NT2/D1 (cell line): ENCODE results near the gene WNK2.

Experiments
- SUZ12 ChIP-seq: IDR thresholded peaks from 2 replicates; pipeline ENCODE4 v1.6.1; 2011; ENCODE audit not compliant: insufficient read length, insufficient read depth; ENCODE audit errors: extremely low read depth
- YY1 ChIP-seq: IDR thresholded peaks from 2 replicates; pipeline ENCODE4 v1.6.1; 2011; ENCODE audit not compliant: insufficient read length, insufficient read depth

DNA sequence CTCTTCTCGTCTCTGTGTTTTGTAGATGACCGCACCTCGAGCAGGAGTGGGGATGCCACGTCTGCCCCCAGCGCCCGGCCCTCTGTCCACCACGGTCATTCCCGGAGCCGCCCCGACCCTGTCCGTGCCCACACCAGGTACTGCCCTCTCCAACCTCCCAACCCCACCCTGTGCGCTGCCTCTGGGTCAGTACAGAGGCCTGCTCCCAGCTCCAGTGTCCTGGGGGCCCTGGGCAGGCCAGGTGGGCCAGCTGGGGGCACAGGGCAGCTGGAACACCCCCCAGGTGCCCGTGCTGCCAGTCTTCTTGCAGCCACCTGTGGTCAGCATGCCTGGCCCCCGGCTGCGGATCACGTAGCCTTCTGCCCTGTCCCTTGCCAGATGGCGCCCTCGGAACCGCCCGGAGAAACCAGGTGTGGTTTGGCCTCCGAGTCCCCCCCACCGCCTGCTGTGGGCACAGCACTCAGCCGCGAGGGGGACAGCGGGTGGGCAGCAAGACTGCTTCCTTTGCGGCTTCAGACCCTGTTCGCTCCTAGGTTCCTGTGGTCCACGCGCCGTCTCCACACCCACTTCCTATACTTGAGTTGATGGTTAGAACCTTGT, 133.7 kb downstream of the WNK2 start:
- TF ChIP-seq YY1 (no peak), SUZ12 (no peak)
